ENCODE results near the gene IVD. TPM values are rescaled to one million over a fixed set of nuclear protein-coding genes. Genes with fewer than 3 reads are reported as not detected.

The IVD gene
- total RNA-seq, 2 donors from 2014 or later, result 74.1 to 86.1 TPM

GRCh38 chr15:40444736-40445135 is 39.1 kb downstream of the IVD start:
- intact Hi-C loops (cut with DNase I), result no loop called here
- Histone ChIP-seq H3K9ac (ENCODE audit: low read depth in 2 of 2, low read length in 2 of 2) (no peak overlapping the region), H3K36me3 (no peaks in the 10 kb centered on the region), H3K4me1 (peaks cover 11% of the 10 kb centered on the region), H3K9me3 (no peaks in the 10 kb centered on the region), H3K27me3 (no peaks in the 10 kb centered on the region), H3K27ac (no peak overlapping the region), H3K4me3 (no peak overlapping the region)
- TF ChIP-seq CTCF (IDR thresholded peaks at IDR 0.05), result no peak
- DNase-seq, result no peak

GRCh38 chr15:40445421-40445922 is 39.9 kb downstream of the IVD start:
- Histone ChIP-seq H3K9me3 (no peaks in the 10 kb centered on the region), H3K4me3 (no peak overlapping the region), H3K36me3 (no peaks in the 10 kb centered on the region), H3K9ac (ENCODE audit: low read depth in 2 of 2, low read length in 2 of 2) (peak overlapping the region in 1 of 2 donors; percentile 6), H3K27me3 (no peaks in the 10 kb centered on the region), H3K4me1 (peaks cover 14% of the 10 kb centered on the region), H3K27ac (peak overlapping the region; percentile 3)
- no peak for TF ChIP-seq CTCF (IDR thresholded peaks at IDR 0.05)
- no peak for DNase-seq
- intact Hi-C loops (cut with DNase I), result no loop called here

GRCh38 chr15:40446144-40446543 is 40.5 kb downstream of the IVD start:
- intact Hi-C loops (cut with DNase I), result no loop called here
- no peak overlapping the region for H3K4me3 ChIP-seq
- no peaks in the 10 kb centered on the region for H3K27me3 ChIP-seq
- no peaks in the 10 kb centered on the region for H3K9me3 ChIP-seq
- no peak overlapping the region for H3K27ac ChIP-seq
- no peak for DNase-seq
- TF ChIP-seq CTCF (IDR thresholded peaks at IDR 0.05), result no peak
- H3K4me1 ChIP-seq, result peaks cover 18% of the 10 kb centered on the region
- H3K9ac ChIP-seq (ENCODE audit: low read depth in 2 of 2, low read length in 2 of 2), result peak overlapping the region in 1 of 2 donors; percentile 6
- no peaks in the 10 kb centered on the region for H3K36me3 ChIP-seq

- no peak overlapping the region for H3K4me3 ChIP-seq
- no peaks in the 10 kb centered on the region for H3K9me3 ChIP-seq
- DNase-seq, result no peak
- intact Hi-C loops (cut with DNase I), result no loop called here
- H3K9ac ChIP-seq (ENCODE audit: low read depth in 2 of 2, low read length in 2 of 2), result no peak overlapping the region
- H3K36me3 ChIP-seq, result no peaks in the 10 kb centered on the region
- no peak overlapping the region for H3K27ac ChIP-seq
- H3K27me3 ChIP-seq, result no peaks in the 10 kb centered on the region
- no peak for TF ChIP-seq CTCF (IDR thresholded peaks at IDR 0.05)
- H3K4me1 ChIP-seq, result peaks cover 25% of the 10 kb centered on the region
These were observed 42.8 kb downstream of the IVD start for GRCh38 chr15:40448354-40448753.

- Histone ChIP-seq H3K9ac (ENCODE audit: low read depth in 2 of 2, low read length in 2 of 2) (no peak overlapping the region), H3K27ac (no peak overlapping the region), H3K9me3 (no peaks in the 10 kb centered on the region), H3K27me3 (no peaks in the 10 kb centered on the region), H3K4me3 (no peak overlapping the region), H3K4me1 (peaks cover 25% of the 10 kb centered on the region), H3K36me3 (no peaks in the 10 kb centered on the region)
- intact Hi-C loops (cut with DNase I), result no loop called here
- TF ChIP-seq CTCF (IDR thresholded peaks at IDR 0.05), result no peak
- no peak for DNase-seq
These were observed 43.7 kb downstream of the IVD start for GRCh38 chr15:40449275-40449674.
